HCT116 (cell line): ENCODE measurements around the gene HAPLN1.
A peak's percentile ranks its signal among the peaks of the same experiment; 100 is the strongest.

Source experiments
- CEBPB ChIP-seq: IDR thresholded peaks from 2 replicates; pipeline ENCODE4 v1.6.1; 2012; ENCODE audit warnings: low read depth
- EZH2 ChIP-seq: fragments of 200-600 bp; sonication (generic); IDR thresholded peaks from 2 replicates; pipeline ENCODE4 v1.6.1; 2017; ENCODE audit warnings: antibody characterized with exemption, mixed run types
- EZH2phosphoT487 ChIP-seq: fragments of 200-600 bp; IDR thresholded peaks from 2 replicates; pipeline ENCODE4 v1.6.1; 2018; ENCODE audit warnings: antibody characterized with exemption, borderline replicate concordance
- POLR2A ChIP-seq: IDR thresholded peaks from 2 replicates; pipeline ENCODE4 v1.7.0; 2011; ENCODE audit warnings: borderline replicate concordance; ENCODE audit not compliant: insufficient read depth, insufficient read length; ENCODE audit errors: extremely low read depth
- POLR2AphosphoS5 ChIP-seq: IDR thresholded peaks from 2 replicates; pipeline ENCODE4 v1.6.1; 2011; ENCODE audit warnings: mild to moderate bottlenecking, low read depth, low read length, moderate library complexity
- RAD21 ChIP-seq: IDR thresholded peaks from 2 replicates; pipeline ENCODE4 v1.6.1; 2012; ENCODE audit warnings: low read depth, mild to moderate bottlenecking
- SIN3A ChIP-seq: IDR thresholded peaks from 2 replicates; pipeline ENCODE4 v1.6.1; 2012; ENCODE audit warnings: low read depth
- ZNF274 ChIP-seq: fragments of 200-500 bp; sonication (Bioruptor generic); IDR thresholded peaks from 2 replicates; pipeline ENCODE4 v1.6.1; 2014; ENCODE audit warnings: mild to moderate bottlenecking, low read depth, low read length, inconsistent platforms
- TF ChIP-seq, protein P1 (sequence below), 3 experiments: fragments of 200-600 bp in 1 of 3; sonication (generic) in 1 of 3; IDR thresholded peaks in 2 of 3; conservative IDR thresholded peaks in 1 of 3; 2 replicates each; pipeline ENCODE4 v1.5.1; 2012 to 2017; ENCODE audit warnings: low read depth in 2 of 3, low read length in 2 of 3, antibody characterized with exemption in 1 of 3, borderline replicate concordance in 1 of 3, control low read depth in 1 of 3, mild to moderate bottlenecking in 1 of 3, mixed read lengths in 1 of 3, mixed run types in 1 of 3, moderate library complexity in 1 of 3; ENCODE audit not compliant: insufficient read depth in 1 of 3
- TF ChIP-seq, protein P2 (sequence below): IDR thresholded peaks from 2 replicates; pipeline ENCODE4 v1.6.1; 2012; ENCODE audit warnings: low read depth
- TF ChIP-seq, protein P3 (sequence below): IDR thresholded peaks from 2 replicates; pipeline ENCODE4 v1.6.1; 2012
- TF ChIP-seq, protein P4 (sequence below): IDR thresholded peaks from 2 replicates; pipeline ENCODE4 v1.6.1; 2011; ENCODE audit warnings: mild to moderate bottlenecking, low read length, moderate library complexity; ENCODE audit not compliant: insufficient replicate concordance; ENCODE audit errors: extremely low read depth

DNA sequence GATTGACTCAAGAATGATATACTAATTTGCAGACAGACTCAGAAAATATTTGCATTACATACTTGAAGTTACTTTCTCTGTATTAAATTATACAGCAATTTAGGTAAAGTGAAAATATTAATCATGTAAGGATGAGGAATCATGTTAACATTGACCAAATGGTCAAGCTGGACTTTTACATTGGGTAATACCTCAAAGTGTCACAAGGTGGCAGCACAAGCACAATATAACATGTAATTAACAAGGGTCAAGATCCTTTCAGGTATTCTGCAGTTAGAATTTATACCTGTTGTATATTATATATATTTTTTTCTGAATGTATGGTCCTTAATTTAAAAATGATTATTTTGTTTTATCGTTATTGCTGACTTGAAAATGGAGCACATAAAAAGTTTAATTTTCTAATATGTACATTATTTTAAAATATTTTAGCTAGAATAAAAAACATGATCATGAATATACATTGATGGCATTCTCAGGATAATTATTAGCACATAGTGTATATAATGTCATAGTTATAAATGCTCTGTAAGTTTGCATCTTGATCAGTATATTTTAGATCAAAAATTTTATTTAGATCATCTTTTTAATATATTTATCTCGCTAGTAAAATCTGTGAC, 8.6 kb downstream of the HAPLN1 start:
- TF ChIP-seq, protein P1, sequence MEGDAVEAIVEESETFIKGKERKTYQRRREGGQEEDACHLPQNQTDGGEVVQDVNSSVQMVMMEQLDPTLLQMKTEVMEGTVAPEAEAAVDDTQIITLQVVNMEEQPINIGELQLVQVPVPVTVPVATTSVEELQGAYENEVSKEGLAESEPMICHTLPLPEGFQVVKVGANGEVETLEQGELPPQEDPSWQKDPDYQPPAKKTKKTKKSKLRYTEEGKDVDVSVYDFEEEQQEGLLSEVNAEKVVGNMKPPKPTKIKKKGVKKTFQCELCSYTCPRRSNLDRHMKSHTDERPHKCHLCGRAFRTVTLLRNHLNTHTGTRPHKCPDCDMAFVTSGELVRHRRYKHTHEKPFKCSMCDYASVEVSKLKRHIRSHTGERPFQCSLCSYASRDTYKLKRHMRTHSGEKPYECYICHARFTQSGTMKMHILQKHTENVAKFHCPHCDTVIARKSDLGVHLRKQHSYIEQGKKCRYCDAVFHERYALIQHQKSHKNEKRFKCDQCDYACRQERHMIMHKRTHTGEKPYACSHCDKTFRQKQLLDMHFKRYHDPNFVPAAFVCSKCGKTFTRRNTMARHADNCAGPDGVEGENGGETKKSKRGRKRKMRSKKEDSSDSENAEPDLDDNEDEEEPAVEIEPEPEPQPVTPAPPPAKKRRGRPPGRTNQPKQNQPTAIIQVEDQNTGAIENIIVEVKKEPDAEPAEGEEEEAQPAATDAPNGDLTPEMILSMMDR (IDR thresholded peaks at IDR 0.05 in 2 of 3, conservative IDR thresholded peaks at IDR 0.05 in 1 of 3; ENCODE audit: borderline replicate concordance in 1 of 3, insufficient read depth in 1 of 3, low read depth in 2 of 3, low read length in 2 of 3), result peak; percentile 34 to 73 (median 64); a peak in 5 of 6 replicates
- TF ChIP-seq, protein P2, sequence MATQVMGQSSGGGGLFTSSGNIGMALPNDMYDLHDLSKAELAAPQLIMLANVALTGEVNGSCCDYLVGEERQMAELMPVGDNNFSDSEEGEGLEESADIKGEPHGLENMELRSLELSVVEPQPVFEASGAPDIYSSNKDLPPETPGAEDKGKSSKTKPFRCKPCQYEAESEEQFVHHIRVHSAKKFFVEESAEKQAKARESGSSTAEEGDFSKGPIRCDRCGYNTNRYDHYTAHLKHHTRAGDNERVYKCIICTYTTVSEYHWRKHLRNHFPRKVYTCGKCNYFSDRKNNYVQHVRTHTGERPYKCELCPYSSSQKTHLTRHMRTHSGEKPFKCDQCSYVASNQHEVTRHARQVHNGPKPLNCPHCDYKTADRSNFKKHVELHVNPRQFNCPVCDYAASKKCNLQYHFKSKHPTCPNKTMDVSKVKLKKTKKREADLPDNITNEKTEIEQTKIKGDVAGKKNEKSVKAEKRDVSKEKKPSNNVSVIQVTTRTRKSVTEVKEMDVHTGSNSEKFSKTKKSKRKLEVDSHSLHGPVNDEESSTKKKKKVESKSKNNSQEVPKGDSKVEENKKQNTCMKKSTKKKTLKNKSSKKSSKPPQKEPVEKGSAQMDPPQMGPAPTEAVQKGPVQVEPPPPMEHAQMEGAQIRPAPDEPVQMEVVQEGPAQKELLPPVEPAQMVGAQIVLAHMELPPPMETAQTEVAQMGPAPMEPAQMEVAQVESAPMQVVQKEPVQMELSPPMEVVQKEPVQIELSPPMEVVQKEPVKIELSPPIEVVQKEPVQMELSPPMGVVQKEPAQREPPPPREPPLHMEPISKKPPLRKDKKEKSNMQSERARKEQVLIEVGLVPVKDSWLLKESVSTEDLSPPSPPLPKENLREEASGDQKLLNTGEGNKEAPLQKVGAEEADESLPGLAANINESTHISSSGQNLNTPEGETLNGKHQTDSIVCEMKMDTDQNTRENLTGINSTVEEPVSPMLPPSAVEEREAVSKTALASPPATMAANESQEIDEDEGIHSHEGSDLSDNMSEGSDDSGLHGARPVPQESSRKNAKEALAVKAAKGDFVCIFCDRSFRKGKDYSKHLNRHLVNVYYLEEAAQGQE, result no peak
- TF ChIP-seq EZH2, result no peak
- TF ChIP-seq POLR2A, result no peak
- TF ChIP-seq RAD21, result peak; percentile 59
- TF ChIP-seq POLR2AphosphoS5, result no peak
- TF ChIP-seq, protein P3, sequence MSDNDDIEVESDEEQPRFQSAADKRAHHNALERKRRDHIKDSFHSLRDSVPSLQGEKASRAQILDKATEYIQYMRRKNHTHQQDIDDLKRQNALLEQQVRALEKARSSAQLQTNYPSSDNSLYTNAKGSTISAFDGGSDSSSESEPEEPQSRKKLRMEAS, result no peak
- TF ChIP-seq EZH2phosphoT487, result no peak
- TF ChIP-seq CEBPB, result no peak
- TF ChIP-seq, protein P4, sequence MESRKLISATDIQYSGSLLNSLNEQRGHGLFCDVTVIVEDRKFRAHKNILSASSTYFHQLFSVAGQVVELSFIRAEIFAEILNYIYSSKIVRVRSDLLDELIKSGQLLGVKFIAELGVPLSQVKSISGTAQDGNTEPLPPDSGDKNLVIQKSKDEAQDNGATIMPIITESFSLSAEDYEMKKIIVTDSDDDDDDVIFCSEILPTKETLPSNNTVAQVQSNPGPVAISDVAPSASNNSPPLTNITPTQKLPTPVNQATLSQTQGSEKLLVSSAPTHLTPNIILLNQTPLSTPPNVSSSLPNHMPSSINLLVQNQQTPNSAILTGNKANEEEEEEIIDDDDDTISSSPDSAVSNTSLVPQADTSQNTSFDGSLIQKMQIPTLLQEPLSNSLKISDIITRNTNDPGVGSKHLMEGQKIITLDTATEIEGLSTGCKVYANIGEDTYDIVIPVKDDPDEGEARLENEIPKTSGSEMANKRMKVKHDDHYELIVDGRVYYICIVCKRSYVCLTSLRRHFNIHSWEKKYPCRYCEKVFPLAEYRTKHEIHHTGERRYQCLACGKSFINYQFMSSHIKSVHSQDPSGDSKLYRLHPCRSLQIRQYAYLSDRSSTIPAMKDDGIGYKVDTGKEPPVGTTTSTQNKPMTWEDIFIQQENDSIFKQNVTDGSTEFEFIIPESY, result no peak
- no peak for TF ChIP-seq ZNF274
- TF ChIP-seq SIN3A, result no peak
